DMS79 (cell line): ENCODE data around the gene MAP2K1.

Experiments used
- DNase-seq: peaks from one replicate; lab custom pipeline; 2025; lab: John Stamatoyannopoulos, UW

MAP2K1 gene

GRCh38 chr15:66394472-66394871 lies 7.8 kb downstream of the MAP2K1 start:
- DNase-seq = no peak

- DNase-seq = no peak
Observed at GRCh38 chr15:66394915-66395314, 8.2 kb downstream of the MAP2K1 start.

- no peak for DNase-seq
Observed at GRCh38 chr15:66399276-66399675, 12.6 kb downstream of the MAP2K1 start.

DNA sequence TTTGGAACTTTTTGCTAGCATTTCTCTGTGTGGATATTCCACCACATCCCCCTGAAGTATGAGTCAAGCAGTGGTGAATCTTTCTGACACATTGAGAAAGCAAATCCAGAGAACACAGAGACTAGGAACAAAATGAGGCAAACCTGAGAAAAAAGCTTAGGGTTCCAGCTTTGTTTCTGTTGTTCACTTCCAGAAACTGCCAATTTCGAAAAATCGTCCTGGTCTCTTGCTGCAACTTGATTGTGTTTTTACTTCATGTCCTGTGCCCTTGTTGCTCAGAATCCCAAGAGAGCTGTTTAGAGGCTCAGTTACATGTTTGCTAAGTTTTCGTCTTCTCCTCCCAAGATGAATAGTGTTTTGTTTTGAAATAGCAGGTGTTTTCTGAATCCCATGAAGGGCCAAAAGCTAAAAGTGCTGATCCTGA lies 13.7 kb downstream of the MAP2K1 start:
- no peak for DNase-seq

- DNase-seq = no peak
Observed at GRCh38 chr15:66401130-66402021, 14.7 kb downstream of the MAP2K1 start.

DNA sequence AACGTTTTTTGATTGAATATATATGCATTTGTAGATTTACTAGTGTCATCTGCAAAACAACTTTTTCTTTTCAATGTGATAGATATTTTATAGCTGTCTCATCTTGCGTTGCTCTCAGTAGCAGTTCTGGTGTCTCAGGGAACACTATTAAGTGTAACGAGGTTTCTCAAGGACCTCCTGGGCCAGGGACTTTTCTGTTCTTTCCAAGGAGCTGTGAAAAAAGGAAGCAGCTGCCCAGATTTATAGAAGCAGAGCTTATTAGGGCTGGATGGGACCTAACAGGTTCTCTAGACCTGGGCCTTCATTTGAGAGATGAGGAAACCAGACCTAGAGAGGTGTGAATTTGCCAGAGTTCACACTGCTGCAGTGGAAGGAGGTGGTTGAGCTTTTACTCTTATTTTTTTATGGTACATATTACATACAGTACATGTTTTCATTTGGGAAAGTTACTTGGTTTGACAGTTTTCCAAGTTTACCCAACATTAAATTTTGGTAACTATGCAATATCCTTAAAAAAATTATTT lies 16.1 kb downstream of the MAP2K1 start:
- no peak for DNase-seq

DNA sequence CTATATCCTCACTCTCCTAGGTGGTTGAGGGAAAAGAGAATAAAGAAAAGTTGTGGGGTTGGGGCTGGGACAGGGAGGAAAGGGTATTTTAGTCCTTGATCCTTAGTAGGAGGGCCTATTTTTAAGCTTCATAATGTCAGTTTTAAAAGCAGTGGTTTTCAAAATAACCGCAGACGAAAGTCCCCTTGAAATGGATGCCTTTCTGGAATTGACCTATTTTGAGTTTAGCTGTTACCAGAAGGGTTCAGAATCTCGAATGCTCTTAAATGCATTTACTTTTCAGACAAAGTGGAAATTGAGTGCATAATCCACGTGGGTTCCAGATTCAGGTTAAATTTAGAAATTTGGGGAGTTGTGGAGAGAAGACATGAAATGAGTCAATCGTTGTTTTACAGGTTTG lies 16.6 kb downstream of the MAP2K1 start:
- DNase-seq = no peak

- DNase-seq = no peak
Observed at GRCh38 chr15:66404122-66404521, 17.4 kb downstream of the MAP2K1 start.

GRCh38 chr15:66404532-66404931 lies 17.8 kb downstream of the MAP2K1 start:
- DNase-seq = no peak

GRCh38 chr15:66405007-66405406 lies 18.3 kb downstream of the MAP2K1 start:
- DNase-seq = no peak

DNA sequence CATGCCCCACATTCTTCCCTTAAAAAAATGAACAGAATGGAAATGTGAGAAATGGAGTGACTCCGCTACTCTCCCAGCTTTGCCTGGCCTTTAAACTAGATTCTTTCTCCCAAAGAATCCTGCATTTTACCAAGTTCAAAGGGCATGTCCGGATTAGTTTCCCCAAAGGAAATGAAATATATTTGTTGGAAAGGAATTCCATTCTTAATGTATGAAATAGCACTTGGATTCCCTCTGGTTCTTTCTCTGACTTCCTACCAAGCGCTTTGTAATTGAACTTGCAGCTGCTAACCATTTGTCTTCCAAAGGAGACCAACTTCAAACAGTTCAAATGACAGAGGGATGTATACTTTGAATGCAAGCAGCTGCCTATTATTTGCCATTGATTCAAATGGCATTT lies 18.9 kb downstream of the MAP2K1 start:
- no peak for DNase-seq

DNA sequence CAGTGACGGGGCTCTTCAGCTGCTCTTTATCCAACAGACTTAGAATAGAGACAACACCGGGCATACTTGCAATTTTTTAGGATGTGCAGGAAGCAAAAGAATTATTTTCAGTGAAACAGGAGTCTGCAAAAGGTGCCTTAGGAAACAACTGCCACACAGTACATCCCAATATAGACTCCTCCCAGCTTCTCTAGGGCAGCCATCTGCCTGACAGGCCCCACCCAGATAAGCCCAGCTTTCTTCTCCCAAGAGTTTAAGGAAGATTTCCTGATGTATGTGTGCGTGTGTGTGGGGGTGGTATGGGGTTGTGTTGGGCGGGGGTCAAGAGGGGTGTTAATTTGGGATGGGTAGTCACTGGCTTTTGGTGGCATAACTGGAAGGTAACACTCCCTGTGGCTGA lies 21.5 kb downstream of the MAP2K1 start:
- no peak for DNase-seq

DNA sequence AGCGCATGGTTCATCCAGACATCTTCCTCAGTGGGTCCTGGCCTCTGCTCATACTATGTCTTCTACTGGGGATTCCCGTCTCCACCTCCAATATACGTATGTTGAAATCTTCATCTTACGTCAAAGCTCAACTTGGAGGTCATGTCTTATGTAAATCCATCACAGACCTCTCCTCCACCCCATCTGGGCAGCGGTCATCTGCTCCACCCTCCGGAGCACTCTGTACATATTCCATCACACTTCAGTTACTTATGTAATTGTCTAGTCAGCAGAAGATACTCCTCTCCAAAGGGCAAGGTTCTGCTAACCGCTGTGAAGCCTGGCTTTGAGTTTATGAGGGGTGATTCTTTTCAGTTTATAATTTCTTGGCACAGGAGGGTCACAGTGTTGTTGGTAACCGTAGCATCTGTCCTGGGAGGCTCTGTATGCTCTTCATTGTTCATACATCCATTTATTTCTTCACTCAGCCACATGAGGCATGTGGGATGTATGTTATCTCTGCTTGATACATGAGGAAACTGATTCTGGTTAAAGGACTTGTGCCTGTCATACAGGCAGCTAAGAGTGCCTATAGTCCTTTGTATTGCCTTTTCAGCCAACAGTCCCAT lies 22.1 kb downstream of the MAP2K1 start:
- DNase-seq = no peak

- DNase-seq = no peak
Observed at GRCh38 chr15:66409565-66410108, 22.9 kb downstream of the MAP2K1 start.

- DNase-seq = no peak
Observed at GRCh38 chr15:66411190-66411589, 24.5 kb downstream of the MAP2K1 start.

- DNase-seq = no peak
Observed at GRCh38 chr15:66412220-66412619, 25.5 kb downstream of the MAP2K1 start.

DNA sequence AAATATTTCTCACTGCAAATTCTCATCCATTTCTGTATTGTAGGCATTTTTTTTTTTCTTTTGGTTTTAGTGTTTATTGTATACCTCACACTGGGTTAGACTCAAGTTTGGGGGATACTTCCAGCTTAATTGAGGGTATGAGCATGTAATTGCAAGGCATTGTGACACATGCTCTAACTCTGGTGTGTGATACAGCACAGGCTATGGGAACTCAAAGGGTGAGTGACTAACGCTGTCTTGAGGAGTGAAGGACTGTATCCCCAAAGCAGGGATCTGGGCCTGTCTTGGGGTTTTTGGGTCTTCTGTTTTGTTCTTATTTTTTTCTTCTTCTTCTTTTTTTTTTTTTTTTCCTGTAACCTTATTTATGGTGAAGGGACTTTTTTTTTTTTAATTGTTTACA lies 26.9 kb downstream of the MAP2K1 start:
- no peak for DNase-seq

- no peak for DNase-seq
Observed at GRCh38 chr15:66415360-66415759, 28.6 kb downstream of the MAP2K1 start.

- no peak for DNase-seq
Observed at GRCh38 chr15:66417736-66418135, 31.0 kb downstream of the MAP2K1 start.

DNA sequence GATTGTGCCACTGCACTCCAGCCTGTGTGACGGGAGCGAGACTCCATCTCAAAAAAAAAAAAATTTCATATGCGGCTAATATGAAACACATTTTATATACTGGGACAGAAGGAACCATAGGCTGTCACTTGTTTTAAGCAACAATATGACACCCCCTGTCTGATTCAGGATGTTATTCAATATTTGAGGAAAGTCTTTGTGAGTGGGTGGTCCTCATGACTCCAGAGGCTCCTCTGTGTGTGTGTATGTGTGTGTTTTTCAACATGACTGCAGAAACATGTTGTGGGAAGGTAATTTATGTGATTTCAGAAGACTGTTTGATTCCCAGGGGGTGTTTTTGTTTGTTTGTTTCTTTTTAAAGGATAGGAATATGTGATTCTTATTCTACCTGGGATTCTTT lies 32.8 kb downstream of the MAP2K1 start:
- DNase-seq = no peak

DNA sequence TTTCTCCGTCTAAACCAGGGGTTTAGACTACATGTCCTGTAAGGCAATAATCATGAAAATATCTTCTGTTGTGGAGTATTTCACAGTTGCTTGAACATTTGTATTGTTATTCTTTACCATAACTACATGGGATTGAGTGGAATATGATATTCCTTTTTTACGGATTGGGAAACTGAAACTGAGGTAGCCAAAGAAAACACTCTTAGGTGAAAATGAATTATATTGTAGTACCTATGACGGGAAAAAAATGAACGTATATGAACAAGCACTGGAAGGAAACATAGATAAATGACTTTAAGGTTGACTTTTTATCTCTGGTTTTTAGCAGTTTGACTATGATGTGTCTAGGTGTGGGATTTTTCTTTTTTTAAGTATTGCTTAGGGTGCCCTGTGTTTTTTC lies 35.6 kb downstream of the MAP2K1 start:
- DNase-seq = no peak

DNA sequence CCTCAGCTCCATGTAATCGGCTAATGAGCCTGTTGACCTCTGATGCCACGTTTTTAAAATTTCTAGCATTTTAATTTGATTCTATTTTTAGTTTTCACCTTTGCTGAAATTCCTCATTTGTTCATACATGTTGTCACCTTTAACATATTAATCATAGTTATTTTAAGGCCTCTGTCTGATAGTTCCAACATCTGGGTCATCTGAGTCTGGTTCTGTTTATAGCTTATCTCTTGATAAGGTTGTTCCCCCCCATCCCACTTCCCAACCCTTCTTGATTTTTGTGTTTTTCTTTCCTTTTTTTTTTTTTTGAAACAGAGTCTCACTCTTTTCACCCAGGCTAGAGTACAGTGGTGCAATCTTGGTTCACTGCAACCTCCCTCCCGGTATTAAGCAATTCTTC lies 36.4 kb downstream of the MAP2K1 start:
- DNase-seq = no peak

DNA sequence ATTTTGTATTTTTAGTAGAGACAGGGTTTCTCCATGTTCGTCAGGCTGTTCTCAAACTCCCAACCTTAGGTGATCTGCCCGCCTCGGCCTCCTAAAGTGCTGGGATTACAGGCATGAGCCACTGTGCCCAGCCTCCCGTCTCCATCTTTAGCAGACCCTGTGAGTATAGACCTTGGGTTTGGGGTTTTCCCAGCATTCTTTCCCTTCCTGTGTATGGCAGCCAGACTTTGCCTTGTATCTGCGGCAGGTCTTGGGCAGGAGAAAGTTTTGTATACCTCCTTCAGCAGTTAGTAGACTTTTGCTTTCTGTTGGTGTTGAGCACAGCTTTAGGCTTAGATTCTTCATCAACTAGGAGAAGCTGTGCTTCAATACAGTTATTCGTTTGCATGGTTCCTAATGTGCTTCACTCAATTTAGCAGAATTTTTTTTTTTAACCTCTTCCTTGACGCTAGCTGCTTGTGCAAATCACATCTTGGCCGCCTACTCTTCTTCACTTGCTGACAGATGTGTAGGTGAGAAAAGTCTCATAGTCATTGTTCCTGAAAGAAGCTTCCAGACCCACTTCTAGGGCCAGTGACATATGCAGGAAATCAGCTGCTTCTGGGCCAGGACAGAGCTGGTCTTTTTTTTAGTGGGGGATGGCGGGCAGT lies 38.4 kb downstream of the MAP2K1 start:
- no peak for DNase-seq
